WERI-Rb-1 (cell line): ENCODE results near the gene RAB28.
"Not testable (repeated sequence)": the region's sequence is repeated elsewhere in the genome, so short reads cannot be mapped to it uniquely, and the experiment has no call there.

ENCODE experiments used
- DNase-seq: peaks from one replicate; pipeline ENCODE4 v3.0.0-alpha.2; 2020
- H3K27ac ChIP-seq: fragments of 250-450 bp; sonication (Bioruptor Pico); 2 replicates; pipeline ENCODE4 v1.5.1; 2020; ENCODE audit warnings: mild to moderate bottlenecking, moderate library complexity
- H3K27me3 ChIP-seq: fragments of 250-450 bp; sonication (Bioruptor Pico); 2 replicates; pipeline ENCODE4 v1.5.1; 2021; ENCODE audit warnings: mild to moderate bottlenecking, low read depth, moderate library complexity; ENCODE audit not compliant: insufficient read depth, severe bottlenecking
- H3K36me3 ChIP-seq: fragments of 250-450 bp; sonication (Bioruptor Pico); 2 replicates; pipeline ENCODE4 v1.5.1; 2020; ENCODE audit warnings: mild to moderate bottlenecking, moderate library complexity
- H3K4me3 ChIP-seq: 2 replicates; pipeline ENCODE4 v1.5.1; 2011; ENCODE audit warnings: low read depth, mild to moderate bottlenecking, control low read depth, low read length
- H3K9me3 ChIP-seq: fragments of 250-450 bp; sonication (Bioruptor Pico); 2 replicates; pipeline ENCODE4 v1.5.1; 2021; ENCODE audit warnings: mild to moderate bottlenecking, moderate library complexity; ENCODE audit not compliant: severe bottlenecking
- CTCF ChIP-seq: IDR thresholded peaks from 2 replicates; pipeline ENCODE4 v1.5.1; 2011; ENCODE audit warnings: low read depth, mild to moderate bottlenecking, control low read depth, inconsistent platforms, low read length

RAB28 gene

GRCh38 chr4:13413729-13414437, 70.3 kb downstream of the RAB28 start:
- no peak for TF ChIP-seq CTCF
- Histone ChIP-seq H3K27ac (no peak overlapping the region), H3K36me3 (no peaks in the 10 kb centered on the region), H3K9me3 (no peaks in the 10 kb centered on the region), H3K27me3 (no peaks in the 10 kb centered on the region), H3K4me3 (no peak overlapping the region)
- no peak for DNase-seq

GRCh38 chr4:13411942-13412341, 72.2 kb downstream of the RAB28 start:
- Histone ChIP-seq H3K36me3 (no peaks in the 10 kb centered on the region), H3K27ac (no peak overlapping the region), H3K9me3 (no peaks in the 10 kb centered on the region), H3K27me3 (no peaks in the 10 kb centered on the region), H3K4me3 (no peak overlapping the region)
- no peak for DNase-seq
- TF ChIP-seq CTCF = no peak

GRCh38 chr4:13409324-13409723, 74.8 kb downstream of the RAB28 start:
- Histone ChIP-seq H3K27ac (no peak overlapping the region), H3K36me3 (no peaks in the 10 kb centered on the region), H3K4me3 (no peak overlapping the region)

GRCh38 chr4:13406156-13406555, 78.0 kb downstream of the RAB28 start:
- H3K27me3 ChIP-seq, H3K9me3 ChIP-seq, DNase-seq, H3K4me3 ChIP-seq, H3K36me3 ChIP-seq, H3K27ac ChIP-seq: not testable (repeated sequence)

More at GRCh38 chr4:13409324-13409723, 74.8 kb downstream of the RAB28 start:
- Histone ChIP-seq H3K27me3 (no peaks in the 10 kb centered on the region), H3K9me3 (no peaks in the 10 kb centered on the region)
- no peak for TF ChIP-seq CTCF
- no peak for DNase-seq

GRCh38 chr4:13403833-13404232, 80.3 kb downstream of the RAB28 start:
- H3K36me3 ChIP-seq = no peaks in the 10 kb centered on the region
- DNase-seq = no peak
- TF ChIP-seq CTCF = no peak
- H3K27me3 ChIP-seq = no peaks in the 10 kb centered on the region
- no peak overlapping the region for H3K4me3 ChIP-seq
- no peaks in the 10 kb centered on the region for H3K9me3 ChIP-seq
- H3K27ac ChIP-seq = no peak overlapping the region

- no peak for TF ChIP-seq CTCF
Measured at GRCh38 chr4:13403326-13403725, 80.8 kb downstream of the RAB28 start.

More at GRCh38 chr4:13403326-13403725, 80.8 kb downstream of the RAB28 start:
- no peak for DNase-seq
- H3K36me3 ChIP-seq = no peaks in the 10 kb centered on the region
- no peaks in the 10 kb centered on the region for H3K9me3 ChIP-seq
- no peak overlapping the region for H3K4me3 ChIP-seq
- H3K27me3 ChIP-seq = no peaks in the 10 kb centered on the region
- H3K27ac ChIP-seq = no peak overlapping the region
